ENCODE results near the gene GPR31.

The GPR31 gene

DNA sequence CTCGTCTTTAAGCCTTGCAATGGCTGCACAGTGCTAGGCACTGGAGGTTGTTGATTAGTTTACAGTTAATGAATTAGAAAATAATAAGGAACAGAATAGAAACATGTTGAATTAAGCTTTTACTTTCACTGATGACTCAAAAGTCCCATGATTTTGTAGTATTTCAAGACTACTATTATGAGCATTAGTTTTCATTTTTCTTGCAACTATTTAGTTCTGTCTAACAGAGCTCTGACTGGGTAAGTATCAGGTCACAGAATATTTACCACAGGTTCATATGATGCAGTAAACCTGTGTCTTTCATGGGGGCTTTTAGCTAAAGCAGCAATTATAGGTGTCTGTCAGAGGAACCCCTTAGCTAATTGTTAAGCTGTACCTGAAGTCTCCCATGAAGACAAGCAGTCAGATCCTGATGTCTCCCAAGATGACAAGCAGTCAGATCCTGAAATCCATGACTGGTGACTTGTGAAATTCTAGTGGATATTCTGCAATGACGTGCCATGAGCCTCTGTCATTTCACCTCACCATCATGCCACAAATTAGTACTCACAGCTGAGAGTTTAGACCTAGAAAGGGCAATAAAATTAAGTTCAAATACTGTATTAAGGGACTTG lies 8.2 kb upstream of the GPR31 start:
- DNase-seq = no peak

DNA sequence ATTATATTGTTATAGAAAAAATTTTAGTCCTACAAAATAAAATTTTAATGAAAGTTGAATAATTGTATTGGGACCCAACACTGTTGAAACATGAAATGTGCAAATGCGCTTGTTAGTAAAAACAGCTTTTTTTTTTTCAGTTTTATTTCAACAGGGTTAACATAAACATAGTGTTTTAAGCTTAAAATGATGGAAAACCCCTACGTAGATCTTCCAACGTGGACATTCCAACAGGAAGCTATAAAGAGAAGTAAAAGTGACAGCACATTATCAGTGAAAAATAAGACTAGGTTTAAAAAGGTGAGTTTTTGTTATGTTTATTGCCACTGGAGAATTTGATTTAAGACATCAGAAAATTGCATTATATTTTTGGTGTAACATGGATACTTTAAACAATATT lies 6.5 kb upstream of the GPR31 start:
- no peak for DNase-seq

DNA sequence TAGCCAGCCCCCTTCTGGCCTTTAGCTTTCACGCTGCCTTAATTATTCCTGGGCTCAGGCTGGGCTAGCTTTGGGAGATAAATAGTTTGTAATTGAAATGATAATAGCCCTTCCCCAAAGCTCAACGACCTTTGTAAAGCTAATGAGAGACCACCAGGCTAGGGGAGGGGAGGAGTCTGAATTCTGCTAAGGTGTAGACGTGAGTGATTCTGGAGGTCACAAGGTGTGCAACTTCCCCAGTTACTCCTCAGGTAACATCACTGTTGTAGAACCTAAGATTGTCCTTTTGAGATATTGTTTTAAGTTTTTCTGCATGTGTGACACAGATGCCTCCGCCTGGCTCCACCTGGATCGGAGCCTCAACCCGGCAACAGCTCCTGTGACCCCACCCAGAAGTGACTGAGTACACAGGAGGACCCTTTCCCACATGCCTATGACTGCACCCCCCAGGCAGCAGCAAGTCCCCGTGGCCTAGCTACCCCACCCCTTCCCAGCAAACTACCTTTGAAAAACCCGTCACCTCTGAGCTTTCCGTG lies 5.8 kb upstream of the GPR31 start:
- DNase-seq = no peak

- no peak for DNase-seq
Measured at GRCh38 chr6:167162591-167162990, 4.8 kb upstream of the GPR31 start.

- no peak for DNase-seq
Measured at GRCh38 chr6:167161851-167162467, 4.2 kb upstream of the GPR31 start.

DNA sequence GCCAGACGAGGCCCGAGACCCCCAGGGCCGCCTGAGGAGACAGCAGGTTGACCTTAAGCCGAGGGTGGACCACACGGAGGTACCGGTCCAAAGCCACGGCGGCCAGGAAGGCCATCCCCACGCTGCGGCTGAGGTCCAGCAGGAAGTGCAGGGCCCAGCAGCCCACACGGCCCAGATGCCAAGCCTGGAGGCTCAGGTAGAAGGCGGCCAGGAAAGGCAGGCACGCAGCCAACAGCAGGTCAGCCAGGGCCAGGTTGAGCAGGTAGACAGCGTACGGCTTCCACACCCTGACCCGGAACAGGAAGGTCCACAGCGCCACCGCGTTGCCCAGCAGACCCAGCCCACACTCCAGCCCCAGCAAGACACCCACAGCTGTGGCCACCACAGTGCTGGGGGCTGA lies 366 bp downstream of the GPR31 start:
- DNase-seq = no peak

DNA sequence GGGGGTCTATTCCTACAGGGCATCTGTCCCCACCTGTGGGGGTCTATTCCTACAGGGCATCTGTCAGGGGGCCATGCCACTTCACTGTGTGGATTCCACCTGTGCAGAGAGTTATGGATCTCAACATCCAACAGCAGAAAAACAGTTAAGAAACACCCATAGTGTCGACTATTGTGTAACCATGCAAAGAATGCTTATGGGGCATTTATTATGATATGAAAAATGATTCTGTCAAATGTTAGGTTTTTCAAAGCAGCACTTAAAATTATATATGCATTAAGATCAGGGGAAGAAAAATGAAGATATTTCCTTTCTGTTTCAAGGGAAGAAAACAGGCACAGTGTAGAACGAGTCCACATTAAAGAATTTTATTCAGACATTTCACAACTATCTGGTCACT lies 2.9 kb downstream of the GPR31 start:
- DNase-seq = no peak

- no peak for DNase-seq
Measured at GRCh38 chr6:167154291-167154690, 3.5 kb downstream of the GPR31 start.

DNA sequence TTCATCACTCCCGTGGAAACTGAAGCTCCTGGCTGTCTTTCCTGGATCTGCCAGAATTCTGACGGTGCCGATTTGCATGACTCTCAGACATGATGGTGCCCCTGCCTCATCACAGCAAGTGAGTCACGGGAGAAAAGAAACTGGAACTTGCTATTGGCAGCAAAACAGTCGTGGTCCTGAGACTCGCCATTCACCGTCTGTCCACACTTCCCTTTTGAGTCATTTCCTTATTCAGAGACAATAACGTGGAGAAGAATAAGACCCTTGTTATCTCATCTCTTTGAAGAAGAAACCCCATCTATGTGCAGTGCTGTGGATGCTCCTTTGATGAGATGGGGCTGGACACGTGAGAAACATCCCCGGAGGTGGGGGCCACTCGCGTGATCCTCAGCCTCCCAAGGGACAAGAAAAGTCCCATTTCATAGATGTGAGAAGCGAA lies 4.2 kb downstream of the GPR31 start:
- DNase-seq = no peak

GRCh38 chr6:167152862-167153261 lies 4.9 kb downstream of the GPR31 start:
- no peak for DNase-seq

- DNase-seq = no peak
Measured at GRCh38 chr6:167151648-167152047, 6.1 kb downstream of the GPR31 start.

DNA sequence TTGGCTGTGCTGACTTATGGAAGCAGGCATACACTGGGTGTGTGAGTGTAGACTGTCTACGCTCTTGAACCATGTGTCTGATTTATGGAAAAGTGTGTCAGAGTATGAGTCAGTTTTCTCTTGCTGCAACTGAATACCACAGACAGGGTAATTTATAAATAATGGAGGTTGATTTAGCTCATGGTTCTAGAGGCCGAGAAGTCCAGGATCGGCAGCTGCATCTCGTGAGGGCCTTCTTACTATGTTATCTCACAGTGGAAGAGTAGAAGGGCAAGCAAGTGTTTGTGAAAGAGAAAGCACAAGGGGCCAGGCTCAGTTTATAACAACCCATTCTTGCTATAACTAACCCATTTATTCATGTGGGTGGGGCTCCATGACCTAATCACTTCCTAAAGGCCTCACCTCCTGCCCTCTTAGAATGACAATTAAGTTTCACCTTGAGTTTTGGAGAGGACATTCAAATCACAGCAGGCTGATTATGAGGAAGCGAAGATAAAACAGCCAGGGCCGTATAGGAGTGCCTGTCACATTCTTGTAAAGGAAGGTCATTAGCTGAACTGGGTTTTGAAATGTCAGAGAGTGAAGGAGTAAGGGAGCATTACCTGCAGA lies 6.7 kb downstream of the GPR31 start:
- DNase-seq = no peak

DNA sequence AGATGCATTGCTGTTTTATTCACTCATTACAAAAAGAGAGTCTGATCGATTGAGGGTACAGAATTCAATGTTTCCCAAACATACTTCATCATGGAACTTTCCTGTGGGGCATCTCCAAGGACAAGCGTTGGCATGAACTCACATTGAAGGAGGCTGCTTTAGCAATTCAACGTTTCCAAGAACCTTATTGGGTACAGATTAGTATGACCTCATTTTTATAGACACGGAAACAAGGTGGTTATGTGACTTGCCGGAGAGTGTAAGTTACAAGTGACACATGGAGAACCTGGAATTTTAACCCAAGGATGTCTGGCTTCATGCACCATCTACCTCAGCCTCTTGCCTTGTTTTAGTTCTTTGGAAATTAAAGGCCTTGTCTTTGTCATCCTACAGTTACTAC lies 8.8 kb downstream of the GPR31 start:
- DNase-seq = no peak

GRCh38 chr6:167148021-167148420 lies 9.8 kb downstream of the GPR31 start:
- no peak for DNase-seq

- DNase-seq = no peak
Measured at GRCh38 chr6:167146977-167147376, 10.8 kb downstream of the GPR31 start.

DNA sequence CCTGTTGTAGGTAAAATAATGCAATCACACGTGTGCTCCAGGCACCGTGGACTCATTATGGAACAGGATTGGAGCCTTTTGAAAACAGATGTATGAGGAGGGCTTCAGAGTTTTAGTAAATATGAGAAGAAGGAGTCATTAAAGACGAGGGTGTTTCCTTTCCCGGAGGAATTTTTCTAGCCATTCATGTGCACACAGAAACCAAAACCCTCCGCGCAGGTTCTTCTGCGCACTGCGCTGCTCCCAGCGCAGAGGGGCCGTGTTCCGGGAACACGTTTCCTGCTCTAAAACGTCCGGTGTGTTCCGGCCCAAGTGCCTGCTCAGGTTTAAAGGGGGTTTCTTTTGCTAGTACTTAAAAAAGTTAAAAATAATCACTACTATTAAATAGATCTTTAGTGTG lies 11.6 kb downstream of the GPR31 start:
- no peak for DNase-seq

- no peak for DNase-seq
Measured at GRCh38 chr6:167145461-167145860, 12.3 kb downstream of the GPR31 start.

DNA sequence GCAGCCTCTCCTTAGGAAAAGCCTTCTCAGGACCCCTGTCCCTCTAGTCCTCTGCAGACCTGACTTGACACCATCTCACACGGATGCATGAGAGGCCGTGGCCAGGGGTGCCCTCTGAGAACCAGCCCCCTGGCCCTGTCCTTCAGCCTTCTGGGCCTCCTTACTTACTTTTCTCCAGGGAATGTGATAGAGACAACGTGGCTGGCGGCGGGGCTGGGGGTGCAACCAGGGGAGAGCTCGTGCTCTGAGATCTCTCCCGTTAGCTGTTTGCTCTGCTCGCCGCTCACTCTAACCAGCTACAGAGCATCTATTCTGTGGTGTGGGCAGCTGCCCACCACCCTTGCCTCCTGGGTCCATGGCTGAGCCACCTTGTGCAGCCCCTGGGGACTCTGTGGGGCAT lies 14.7 kb downstream of the GPR31 start:
- DNase-seq = no peak

DNA sequence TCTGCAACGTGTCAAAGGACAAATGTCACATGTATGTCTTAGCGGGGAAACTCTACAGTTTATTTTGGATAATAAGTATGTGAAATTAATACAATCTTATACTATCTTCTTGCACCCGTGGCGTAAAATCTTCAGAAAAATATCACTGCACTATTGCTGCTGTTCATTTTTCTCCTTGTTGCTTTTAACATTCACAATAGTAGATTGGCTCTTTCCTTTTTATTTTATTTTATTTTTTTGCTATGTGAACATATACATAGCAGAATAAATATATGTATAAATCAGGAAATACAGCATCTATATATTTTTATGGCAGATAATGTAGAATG lies 15.4 kb downstream of the GPR31 start:
- DNase-seq = no peak

GRCh38 chr6:167141667-167142432 lies 15.9 kb downstream of the GPR31 start:
- DNase-seq = peak; percentile 46 to 53

DNA sequence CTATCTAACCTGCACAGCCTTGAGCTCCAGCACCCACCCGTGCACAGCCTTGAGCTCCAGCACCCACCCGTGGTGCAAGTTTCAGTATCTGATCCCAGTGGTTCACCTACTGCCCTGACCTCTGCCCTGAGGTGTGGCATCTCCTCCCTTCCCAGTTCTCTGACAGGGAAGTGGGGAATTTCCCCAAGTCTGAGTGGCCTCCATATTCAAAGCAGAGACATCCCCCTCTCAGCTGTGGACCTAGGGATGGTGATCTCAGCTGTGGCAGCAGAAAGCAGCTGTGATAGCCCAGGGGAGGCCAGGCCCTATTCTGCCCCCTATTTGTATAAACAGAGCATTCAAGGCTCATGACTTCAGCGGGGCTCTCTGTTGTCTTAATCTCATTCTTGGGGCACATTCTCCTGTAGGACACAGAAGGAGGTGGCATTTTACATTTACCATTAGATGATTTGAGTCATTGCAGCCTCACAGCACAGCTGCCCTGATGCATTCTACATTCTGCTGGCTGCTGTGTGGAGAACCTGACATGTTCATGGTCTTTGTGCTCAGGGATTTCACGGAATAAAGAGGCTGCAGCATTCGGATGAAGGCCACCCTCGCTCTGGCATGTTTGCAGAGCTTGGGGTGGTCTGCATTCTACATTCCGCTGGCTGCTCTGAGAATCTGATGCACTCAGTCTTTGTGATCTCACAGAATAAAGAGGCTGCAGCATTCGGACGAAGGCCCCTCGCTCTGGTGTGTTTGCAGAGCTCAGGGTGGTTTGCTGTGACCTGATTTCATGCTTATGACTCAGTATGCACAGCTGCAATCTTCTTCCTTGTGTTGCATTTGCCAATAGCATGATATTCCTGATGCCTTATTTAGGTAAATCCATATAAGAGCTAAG lies 16.9 kb downstream of the GPR31 start:
- DNase-seq = no peak

- DNase-seq = no peak
Measured at GRCh38 chr6:167139761-167140160, 18.0 kb downstream of the GPR31 start.

DNA sequence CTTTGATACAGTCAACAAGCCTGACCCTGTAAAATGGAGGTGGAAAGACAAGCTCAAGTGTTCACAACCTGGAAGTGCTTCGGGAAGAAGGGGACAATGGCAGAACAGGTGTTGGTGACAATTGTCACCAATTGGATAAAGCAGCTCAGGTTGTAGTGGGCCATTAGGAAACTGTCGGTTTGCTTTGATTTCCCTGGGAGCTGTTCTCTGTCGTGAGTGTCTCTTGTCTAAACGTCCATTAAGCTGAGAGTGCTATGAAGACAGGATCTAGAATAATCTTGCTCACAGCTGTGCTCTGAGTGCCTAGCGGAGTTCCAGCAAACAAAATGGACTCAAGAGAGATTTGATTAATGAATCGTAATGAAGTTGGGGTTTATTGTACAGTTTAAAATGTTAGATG lies 19.9 kb downstream of the GPR31 start:
- DNase-seq = no peak
